ENCODE results near the gene CD8B2. TPM values are rescaled to one million over a fixed set of nuclear protein-coding genes. Genes with fewer than 3 reads are reported as not detected.

Gene CD8B2
- total RNA-seq, 6 experiments from 2014 or later, result not detected

DNA sequence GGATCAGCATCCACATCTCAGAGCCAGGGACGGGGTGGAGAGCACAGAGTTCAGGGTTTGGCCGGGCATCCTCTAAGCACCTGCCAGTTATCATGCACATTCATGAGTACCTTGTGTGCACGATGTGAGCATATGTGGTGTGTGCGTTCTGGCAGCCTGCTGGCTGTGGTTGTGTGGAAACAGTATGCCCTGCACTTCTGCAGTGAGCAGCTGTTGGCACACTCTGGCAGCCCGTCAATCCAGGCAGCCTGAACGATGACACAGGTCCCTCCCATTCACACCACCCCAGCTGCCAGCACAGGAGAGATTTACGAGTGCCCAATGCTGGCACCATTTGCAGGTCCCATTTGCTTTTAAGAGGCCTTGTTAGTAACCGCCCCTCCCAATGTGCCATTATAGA lies 74.2 kb downstream of the CD8B2 start:
- Mint-ChIP-seq H3K27ac (no peak overlapping the region), H3K36me3 (ENCODE audit: low read depth) (no peaks in the 10 kb centered on the region), H3K4me1 (ENCODE audit: low read depth) (no peaks in the 10 kb centered on the region)

GRCh38 chr2:106561803-106562202 lies 74.6 kb downstream of the CD8B2 start:
- peaks cover 12% of the 10 kb centered on the region for H3K27me3 Mint-ChIP-seq (ENCODE audit: insufficient read depth)
- H3K27ac Mint-ChIP-seq, result no peak overlapping the region
- no peak for DNase-seq
- H3K36me3 Mint-ChIP-seq (ENCODE audit: low read depth), result no peaks in the 10 kb centered on the region
- no peak for TF ChIP-seq CTCF (IDR thresholded peaks at IDR 0.05)
- H3K4me1 Mint-ChIP-seq (ENCODE audit: low read depth), result no peaks in the 10 kb centered on the region
- no peaks in the 10 kb centered on the region for H3K9me3 Mint-ChIP-seq
- no peak overlapping the region for H3K4me3 Mint-ChIP-seq

More for the DNA sequence above, 74.2 kb downstream of the CD8B2 start:
- peaks cover 12% of the 10 kb centered on the region for H3K27me3 Mint-ChIP-seq (ENCODE audit: insufficient read depth)
- DNase-seq, result no peak
- H3K9me3 Mint-ChIP-seq, result no peaks in the 10 kb centered on the region
- TF ChIP-seq CTCF (IDR thresholded peaks at IDR 0.05), result no peak
- no peak overlapping the region for H3K4me3 Mint-ChIP-seq

DNA sequence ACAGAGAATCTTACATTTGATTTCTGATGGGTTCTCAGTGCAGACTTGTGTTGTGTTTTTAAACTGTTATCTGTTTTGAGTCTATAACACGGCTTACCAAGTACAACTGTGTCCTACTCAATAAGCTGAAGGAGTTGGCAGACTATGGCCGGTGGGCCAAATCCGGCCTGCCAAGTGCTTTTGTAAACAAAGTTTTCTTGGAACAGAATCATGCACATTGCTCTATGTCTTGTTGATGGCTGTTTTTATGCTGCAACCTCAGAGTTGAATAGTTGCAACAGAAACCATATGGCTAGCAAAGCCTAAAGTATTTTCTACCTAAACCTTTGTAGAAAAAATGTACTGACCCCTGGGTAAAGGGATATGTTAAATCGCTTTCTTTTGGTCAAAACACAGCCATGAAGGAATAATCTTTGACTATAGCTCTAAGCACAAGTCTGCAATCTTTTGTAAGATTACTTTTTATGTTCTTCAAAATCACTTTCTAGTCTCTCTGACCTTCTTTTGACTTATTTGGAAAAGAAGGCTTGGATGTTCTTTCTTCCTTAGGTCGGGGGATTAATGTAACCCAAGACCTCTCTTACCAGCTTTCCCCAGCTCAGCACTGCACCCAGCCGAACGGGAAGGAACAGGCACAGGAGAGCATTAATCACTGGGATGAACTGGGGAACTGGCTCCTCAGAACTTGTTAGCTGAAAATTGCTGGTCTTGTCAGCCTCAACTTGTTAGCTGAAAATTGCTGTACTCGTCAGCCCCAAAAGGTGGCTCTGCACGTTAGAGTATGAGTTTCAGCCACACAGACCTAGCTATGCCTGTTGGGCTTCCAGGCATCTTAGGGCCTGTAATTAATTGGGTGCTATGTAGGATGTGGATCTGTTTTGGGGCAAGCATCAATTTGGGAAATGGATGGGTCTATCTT lies 75.4 kb downstream of the CD8B2 start:
- Mint-ChIP-seq H3K27ac (no peak overlapping the region), H3K36me3 (ENCODE audit: low read depth) (no peaks in the 10 kb centered on the region), H3K27me3 (ENCODE audit: insufficient read depth) (peaks cover 12% of the 10 kb centered on the region), H3K4me3 (no peak overlapping the region), H3K9me3 (no peaks in the 10 kb centered on the region), H3K4me1 (ENCODE audit: low read depth) (no peaks in the 10 kb centered on the region)
- no peak for TF ChIP-seq CTCF (IDR thresholded peaks at IDR 0.05)
- DNase-seq, result no peak

GRCh38 chr2:106563195-106563594 lies 76.0 kb downstream of the CD8B2 start:
- H3K27ac Mint-ChIP-seq, result no peak overlapping the region
- H3K9me3 Mint-ChIP-seq, result no peaks in the 10 kb centered on the region
- H3K4me3 Mint-ChIP-seq, result no peak overlapping the region
- no peak for TF ChIP-seq CTCF (IDR thresholded peaks at IDR 0.05)
- no peaks in the 10 kb centered on the region for H3K4me1 Mint-ChIP-seq (ENCODE audit: low read depth)
- H3K27me3 Mint-ChIP-seq (ENCODE audit: insufficient read depth), result peaks cover 7% of the 10 kb centered on the region
- no peak for DNase-seq
- no peaks in the 10 kb centered on the region for H3K36me3 Mint-ChIP-seq (ENCODE audit: low read depth)

GRCh38 chr2:106565599-106565998 lies 78.4 kb downstream of the CD8B2 start:
- Mint-ChIP-seq H3K4me1 (ENCODE audit: low read depth) (no peaks in the 10 kb centered on the region), H3K36me3 (ENCODE audit: low read depth) (no peaks in the 10 kb centered on the region), H3K4me3 (no peak overlapping the region), H3K27me3 (ENCODE audit: insufficient read depth) (peaks cover 15% of the 10 kb centered on the region), H3K9me3 (no peaks in the 10 kb centered on the region), H3K27ac (no peak overlapping the region)
- no peak for TF ChIP-seq CTCF (IDR thresholded peaks at IDR 0.05)
- DNase-seq, result no peak

Measured in HFFc6 (cell line).